Smooth muscle cell of the brain vasculature (primary cell): Measurements from ENCODE around the gene MLLT10.

Experiments used
- DNase-seq: peaks from one replicate; pipeline ENCODE4 v3.0.0-alpha.2; 2012; ENCODE audit warnings: low read depth, low spot score

MLLT10 gene

DNA sequence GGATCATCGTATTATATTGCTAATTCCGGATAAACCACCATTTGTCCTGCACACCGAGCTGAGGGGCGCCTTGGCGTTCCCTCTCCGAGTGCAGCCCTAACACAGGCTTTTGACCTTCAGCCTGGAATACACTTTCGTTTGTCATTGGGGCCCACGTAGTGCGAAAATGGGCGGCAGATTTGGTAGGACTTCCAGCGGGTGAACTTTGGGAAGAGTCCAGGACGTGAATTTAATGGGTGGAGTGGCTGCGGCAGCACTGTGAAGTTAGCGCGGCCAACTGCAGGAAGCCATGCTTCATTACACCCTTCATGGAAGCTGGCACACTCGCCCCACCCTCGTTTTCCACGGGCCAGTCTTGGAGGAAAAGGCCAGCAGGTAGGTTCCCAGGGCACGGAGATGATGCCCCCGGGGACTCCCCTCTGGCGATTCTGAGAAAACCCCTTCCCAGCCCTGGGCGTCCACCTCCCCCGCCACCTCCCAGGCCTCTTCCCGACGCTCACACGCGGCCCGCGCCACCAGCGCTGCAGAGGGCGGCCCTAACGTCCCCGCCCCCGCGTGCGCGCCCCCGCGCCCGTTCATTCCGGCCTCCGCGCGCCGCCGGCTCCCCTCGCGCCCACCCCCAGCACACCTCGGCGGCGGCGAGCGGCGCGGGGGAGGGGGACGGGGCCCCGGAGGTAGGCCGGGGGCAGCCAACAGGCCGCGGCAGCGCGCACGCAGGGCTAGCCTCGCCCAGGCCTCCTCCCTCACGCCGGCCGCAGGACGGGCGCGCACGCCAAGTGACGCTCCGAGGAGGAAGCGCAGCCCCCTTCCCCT, at the start of gene MLLT10:
MLLT10 (plus strand) TSS at position 766 of the 813 bp plus-strand sequence. CDS start 413 bp downstream, outside the sequence.
- peak; percentile 86 for DNase-seq

DNA sequence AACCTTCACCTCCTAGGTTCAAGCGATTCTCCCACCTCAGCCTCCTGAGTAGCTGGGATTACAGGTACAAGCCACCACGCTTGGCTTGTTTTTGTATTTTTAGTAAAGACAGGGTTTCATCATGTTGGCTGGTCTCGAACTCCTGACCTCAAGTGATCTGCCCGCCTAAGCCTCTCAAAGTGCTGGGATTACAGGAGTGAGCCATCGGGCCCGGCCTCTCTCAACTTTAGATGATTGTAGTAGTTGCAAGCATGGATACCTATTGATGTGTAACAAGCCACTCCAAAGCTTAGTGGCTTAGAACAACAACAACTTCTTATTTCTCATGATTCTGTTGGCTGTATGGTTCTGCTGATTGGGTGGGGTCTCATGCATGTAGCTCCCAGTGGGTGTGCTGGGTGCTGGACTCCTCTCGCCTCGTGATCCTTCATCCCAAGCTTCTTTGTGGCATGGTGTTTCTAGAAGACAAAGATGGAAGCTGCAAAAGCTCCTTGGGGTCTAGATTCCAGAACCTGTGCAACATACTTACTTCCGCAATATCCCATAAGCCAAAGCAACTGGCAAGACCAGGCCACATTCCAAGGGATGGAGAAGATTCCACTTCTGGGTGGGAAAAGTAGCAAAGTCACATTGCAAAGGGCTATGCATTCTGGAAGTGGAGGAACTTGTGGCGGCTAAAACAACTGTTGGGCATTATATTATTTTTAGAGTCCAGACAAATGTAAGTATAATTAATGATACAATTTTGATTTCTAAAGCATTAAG, 46.4 kb upstream of the MLLT10 start:
- no peak for DNase-seq

DNA sequence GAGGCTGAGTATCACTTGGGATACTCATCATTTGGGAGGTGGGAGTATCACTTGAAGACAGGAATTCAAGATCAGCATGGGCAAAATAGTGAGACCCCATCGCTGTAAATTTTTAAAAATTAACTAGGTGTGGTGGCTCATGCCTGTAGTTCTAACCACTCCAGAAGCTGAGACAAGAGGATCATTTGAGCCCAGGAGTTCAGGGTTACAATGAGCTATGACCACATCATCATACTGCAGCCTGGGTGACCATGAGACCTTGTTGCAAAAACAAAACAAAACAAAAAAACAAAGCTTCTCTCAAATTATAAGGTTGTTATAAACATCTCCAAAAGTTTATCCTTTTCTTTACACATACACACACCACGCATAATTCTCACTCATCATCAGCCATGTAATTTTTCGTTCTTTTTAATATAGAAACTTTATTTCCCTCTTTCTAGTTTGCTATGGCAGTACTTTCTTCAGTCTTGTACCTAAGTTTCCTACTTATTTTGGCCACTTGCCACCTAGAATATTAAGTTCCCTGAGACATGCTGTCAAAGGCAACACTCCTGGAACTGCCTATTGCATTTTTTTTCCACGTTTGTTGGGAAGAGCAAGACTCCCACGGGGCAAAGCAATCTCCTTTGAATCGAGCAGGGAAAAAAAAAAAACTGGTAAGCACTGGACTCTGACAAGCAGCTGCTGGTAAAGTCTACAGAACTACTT, 45.6 kb upstream of the MLLT10 start:
- no peak for DNase-seq

DNA sequence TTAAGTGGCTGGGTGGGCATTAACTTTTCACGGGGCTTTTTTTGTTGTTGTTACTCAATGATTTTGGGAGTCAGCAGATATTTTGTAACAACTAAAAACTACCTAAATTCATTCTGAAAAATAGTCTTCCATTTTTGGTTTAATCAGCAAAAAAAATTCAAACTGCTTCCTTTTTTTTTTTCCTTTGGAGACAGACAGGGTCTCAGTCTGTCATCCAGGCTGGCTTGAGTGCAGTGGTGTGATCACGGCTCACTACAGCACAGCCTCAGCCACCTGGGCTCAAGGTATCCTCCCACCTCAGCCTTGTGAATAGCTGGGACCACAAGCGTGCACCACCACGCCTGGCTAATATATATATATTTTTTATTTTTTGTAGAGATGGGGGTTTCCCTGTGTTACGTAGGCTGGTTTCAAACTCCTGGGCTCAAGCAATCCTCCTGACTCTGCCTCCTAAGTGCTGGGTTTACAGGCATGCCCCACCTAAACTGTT, 45.0 kb upstream of the MLLT10 start:
- DNase-seq: no peak

DNA sequence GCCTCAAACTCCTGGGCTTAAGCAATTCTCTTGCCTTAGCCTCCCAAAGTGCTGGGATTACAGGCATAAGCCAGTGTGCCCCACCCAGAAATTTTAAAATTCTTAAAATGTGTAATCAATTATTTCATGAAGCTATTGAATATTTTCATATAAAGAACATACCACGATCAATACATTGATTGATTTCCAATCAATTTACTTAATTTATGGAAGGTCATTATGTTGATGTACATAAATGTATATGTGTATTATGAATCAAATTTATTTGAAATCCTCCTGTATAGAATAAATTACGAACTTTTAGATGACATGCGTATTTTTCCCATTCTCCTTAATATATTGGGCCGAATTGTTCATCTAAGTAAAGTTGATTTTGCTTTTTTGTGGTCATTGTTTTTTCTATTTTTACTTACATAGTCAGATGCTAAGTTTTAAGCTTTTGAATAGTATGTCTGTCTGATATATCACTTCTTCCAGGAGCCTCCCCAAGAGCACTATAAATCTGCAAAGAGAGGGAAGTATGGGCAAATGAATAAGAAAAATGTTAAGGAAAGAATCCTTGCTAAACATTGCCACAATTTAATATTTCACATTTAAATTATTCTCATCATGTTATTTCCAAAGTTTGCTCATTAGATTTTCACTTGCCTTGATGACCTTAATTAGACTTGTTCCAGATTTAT, 43.9 kb upstream of the MLLT10 start:
- DNase-seq: no peak

DNA sequence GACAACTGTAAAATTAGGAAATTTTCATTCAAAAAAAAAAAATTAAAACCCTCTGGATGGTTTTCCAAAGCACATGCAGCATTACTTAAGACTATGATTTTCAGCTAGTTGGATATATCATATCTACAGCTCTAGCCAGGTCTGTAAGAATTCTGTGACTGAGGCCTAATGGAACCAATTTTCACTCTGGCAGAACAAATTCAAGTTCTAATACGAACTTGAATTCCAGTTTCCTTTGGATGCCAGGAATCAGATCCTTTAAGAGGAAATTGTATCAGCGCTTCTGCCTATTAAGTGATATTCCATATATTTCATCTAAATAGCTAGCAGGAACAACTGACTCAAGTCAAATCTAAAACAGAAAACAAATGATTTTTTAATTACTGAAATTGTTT, 43.3 kb upstream of the MLLT10 start:
- DNase-seq: no peak

DNA sequence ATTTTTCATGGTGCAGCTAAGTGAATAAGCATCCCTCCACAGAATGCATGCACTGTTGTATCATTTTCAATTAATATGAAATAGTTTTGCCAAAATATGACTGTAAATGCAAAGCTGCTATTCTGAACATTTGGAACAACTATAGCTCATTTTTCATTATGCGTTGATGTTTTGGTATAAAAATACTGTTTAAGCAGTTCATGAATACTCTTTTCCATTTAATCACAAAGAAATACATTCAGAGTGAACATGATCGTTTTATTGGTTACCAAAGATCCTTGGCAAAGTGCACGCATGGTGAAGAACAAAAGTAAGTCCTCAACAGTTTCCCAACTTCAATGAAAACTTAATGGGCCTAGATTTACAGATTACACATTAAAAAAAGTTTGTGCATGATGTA, 41.6 kb upstream of the MLLT10 start:
- DNase-seq: no peak

DNA sequence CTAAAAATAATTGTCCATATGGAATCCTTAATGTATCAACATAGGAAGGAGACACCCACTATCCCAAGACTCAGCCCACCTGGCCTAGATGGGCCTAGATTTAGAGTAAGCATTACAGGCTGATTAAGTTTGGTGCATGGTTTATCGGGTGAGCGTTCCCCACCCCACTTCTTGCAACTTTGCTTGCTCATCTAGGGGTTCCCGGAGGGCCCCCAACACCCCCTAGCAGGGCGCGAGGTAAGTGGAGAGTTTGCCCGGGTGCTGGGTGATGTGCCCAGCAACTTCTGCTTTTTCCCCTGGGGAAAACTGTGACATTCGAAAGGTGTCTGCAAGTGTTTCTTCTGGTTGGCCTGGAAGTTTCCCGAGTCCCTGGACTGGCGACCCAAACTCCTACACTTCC, 40.2 kb upstream of the MLLT10 start:
- no peak for DNase-seq

DNA sequence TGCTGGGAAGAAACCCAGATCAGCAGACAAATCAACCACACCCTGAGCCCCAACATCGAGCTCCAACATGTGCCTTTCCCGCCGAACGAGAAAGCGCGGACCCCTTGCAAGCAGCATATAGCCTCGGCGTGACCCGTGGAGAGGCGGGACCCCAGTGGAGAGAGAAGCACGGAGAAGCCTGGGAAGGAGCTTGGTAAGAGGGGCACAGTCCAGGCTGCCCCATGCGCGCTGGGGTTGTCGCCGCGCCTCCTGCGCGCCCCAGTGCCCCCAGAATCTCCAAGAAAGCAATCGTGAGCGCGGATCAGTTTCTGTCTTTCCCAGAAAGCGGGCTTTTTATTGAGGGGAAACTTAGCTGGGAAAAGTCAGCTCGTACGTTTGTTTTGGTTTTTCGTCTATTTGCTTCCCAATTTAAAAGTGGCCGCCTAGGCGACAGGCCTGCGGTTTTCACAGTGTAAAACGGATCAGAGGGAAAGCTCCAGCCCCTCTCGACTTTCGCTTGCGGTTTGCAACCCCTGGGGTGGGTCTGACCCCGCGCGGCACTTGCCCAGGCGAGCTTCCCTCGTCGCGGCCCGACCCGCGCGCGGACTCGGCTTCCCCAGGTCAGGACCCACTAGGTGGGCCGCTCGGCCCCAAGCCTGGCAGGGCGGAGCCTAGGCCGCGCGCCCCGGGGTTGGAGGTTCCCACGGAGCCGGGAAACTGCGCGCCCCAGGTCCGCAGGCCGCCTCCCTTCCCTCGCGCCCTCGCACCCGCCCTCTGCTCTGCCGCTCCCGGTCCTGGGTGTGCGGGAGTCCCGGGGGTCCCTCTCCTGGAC, 39.6 kb upstream of the MLLT10 start:
- DNase-seq: no peak

DNA sequence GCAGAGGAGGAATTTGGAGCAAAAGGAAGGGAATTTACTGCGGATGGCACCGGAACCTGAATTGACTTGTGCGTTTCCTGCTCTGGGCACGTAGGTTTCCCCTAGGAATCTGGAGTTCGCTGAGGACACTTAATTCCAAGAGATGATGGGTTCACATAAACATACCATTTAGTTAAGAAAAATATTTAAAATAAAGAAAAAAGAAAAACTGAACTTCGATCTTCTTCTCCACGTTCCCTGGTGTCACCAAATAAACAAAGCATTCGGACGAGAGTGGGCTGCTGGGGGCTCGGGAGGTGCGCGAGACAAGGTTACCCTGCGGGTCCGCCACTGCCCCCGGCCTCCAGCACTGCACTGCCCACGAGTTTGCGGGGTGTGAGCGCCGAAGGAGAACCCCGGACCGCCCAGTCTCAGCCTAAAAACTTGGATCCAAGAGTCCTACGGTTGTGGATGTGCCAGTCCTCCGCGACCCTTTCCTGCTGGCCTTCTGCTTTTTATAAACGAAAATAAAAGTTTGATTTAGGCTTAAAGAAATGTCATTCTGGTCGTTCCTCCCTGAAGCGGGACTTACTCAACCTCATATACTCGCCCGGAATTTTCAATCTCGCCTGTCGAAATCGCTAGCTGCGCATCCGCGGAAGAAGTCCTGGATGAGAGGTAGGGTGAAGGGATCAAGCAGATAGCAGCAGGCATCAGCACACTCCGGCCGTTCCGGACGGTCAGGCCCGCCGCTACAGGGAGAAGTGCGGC, 38.9 kb upstream of the MLLT10 start:
- DNase-seq: no peak

DNA sequence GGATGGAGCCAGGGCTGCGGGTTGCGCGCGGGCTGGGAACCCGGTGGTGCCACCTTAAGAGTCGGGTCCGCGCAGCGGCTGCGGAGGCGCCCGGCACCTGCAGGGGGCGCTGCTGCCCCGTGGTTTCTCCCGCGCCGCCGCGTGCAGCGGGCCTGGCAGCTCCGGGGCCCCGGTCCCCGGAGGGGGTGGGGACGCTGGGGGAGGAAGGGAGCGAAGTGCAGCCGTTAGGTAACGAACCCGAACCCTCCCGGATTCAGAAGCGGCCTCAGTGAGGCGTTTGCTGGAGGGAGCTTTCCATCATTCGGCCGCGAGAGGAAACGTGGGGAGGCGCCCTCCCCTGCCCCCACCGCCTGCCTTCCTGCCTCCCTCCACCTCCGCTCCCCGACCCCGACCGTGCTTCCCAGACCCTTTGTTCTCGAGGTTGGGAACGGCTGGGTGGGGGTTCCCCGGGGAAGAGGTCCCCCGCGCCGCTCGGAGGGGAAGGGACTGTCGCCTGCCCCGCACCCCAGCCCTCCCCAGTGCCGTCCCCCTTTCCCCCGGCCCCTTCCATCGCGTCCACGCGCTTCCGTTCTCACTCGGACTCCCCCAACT, 38.2 kb upstream of the MLLT10 start:
- DNase-seq: no peak

DNA sequence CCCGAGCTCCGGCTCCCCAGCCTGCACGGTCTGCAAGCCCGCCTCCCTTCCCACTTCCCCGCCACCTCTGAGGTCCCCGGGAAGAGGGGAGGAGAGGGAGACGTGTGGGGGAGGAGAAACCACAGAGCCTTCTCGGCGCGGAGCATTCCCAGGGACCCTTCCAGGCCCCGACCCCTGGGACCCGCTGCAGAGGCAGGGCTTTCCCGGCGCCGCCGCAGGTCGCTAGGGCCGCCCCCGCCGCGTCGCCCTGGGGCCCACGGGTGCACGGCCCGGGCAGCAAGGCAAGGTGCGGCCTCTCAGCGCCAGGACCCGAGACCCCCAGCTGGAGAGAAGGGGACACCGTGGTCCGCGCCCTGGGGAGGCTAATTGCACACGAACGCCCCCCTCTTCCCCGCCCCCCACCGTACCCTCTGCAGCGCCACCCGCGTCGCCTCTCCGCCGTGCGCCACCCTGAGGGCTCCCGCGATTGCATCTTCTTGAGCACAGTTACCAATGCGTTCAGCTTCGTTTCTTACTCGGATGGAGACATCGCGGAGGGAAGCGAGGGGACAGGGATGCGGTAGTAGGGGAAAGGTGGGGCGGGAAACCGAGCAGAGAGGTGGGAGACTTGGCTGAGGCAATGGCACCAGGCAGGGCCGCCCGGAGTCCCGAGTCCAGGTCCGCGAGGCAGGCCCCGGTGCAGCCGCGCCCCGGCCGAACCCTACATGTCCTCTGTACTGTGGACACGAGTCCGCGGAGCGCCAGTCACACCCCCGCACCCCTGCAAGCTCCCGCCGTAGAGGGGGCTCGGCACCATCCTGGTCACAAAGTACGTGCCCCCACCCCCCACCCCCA, 37.5 kb upstream of the MLLT10 start:
- no peak for DNase-seq

DNA sequence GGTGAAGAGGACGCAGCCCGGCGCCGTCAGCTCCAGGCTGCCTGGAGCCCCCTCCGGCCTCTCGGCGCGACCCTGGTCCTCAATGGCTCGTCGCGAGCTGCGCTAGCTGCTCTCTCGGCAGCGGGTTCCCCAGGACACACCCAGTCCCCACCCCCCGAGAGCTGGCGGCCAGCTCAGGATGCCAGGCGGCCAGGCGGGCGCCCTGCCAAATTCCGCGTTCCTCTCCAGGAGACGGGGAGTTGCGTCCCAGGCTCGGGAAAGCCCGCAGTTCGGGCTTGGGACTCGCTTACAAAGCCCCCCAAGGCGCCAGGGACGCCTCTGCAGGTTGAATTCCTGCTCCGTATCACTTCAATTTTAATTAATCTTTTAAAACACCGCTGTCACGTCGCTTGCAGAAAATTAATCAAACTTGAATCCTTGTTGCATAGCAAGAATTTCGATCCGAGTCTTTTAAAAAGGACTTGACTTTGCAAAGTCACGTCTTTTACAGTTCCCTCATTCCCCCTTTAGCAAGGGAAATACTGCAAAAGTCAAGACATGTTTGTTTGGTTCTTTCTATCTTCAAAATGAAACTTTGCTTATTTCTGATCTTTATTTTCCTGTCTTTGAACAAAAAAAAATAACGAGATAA, 36.7 kb upstream of the MLLT10 start:
- DNase-seq: no peak

DNA sequence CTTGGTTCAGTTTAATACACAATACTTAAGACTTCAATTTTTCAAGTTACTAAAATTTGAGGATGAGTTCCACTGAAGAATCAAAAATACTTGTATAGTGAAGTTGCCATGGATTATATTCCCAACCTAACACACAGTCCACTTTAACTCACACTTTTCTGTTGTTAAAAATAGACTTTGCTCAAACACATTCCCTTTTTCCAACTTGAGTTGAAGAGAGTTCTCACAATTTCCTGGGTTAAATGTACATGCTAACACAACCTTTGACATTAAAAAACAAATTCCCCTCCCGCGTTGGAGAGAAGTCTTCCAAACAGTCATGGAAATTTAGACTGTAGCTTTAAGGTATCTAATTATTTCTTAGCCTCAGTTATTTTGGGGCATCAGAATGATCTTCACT, 35.7 kb upstream of the MLLT10 start:
- DNase-seq: no peak

DNA sequence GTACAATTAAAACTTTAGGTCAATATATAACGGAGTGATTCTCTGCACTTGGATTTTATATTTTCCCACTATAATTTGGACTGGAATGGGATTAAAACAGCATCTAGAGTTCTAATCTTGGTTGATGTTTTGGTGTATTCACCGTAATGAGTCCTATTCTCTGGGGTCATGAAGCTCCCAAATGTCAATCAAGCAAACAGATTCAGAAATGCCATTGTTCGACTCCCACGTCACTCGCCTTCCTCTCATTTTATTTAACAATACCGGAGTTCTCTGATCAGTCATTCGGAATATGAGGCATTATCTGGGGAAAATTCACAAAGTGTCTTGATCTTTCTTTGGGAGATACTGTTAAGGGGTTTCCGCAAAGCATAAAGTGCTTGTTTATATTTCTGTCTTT, 35.0 kb upstream of the MLLT10 start:
- no peak for DNase-seq

DNA sequence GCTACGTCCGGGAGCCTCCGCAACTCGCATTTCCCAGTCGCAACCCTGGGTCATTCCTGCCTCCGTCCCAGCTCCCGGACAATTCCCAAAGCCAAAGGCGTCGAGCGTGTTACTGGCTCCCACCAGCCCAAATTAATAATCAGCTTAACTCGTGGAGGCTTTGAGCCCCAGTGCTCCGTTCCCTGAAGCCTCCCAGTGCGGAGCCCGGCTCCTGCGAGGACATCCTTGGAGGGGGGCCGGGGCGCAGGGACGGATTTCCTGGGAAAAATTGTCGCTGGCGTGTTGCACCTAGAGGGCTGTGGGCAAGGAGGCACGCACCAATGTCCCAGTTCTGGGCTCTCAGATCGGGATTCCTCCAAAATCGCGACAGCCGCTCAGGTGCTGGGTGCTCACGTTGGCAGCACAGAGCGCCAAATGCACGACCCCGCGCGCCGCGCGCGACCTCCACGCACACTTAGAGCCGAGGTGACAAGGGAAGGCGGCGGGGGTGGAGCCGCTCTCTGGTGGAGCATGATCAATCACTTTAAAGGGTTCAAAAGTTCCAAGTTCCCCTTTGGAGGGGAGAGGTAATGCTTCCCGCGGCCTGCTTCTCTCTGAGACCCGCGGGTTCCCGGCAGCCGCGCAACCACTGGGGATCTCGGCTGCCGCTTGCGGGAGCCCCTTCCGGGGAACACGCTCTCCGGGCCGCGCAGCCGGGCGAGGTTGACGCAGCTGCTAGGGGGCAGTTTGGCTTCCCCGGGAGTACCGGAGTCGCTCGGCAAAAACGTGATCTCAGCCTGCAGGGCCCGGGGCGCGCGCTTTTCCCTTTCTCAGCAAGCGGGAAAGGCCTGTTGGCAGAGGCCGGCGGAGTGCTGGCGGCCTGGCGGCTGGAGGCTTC, 34.1 kb upstream of the MLLT10 start:
- DNase-seq: no peak

DNA sequence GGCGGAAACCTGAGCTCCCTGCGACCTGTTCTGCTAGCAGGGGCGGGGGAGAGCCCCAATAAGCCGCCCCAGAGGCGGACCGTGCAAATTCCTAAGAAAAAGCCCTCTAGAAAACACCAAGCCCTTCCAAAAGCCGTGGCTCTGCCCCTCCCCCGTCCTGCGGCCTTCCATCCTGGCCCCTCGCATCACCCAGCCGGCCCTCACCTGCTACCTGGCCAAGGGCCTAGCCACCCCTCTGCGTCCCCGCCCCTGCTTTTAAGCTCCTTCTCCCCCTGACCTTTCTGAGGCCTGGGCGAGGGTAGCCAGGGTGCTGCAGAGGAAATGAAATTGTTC, 33.5 kb upstream of the MLLT10 start:
- DNase-seq: no peak
